ENCODE data around the gene CAPN7.
A peak's percentile ranks its signal among the peaks of the same experiment; 100 is the strongest.

Gene CAPN7

GRCh38 chr3:15246186-15246585, 40.1 kb downstream of the CAPN7 start:
- no peak for DNase-seq (ENCODE audit: low read depth in 3 of 3)

DNA sequence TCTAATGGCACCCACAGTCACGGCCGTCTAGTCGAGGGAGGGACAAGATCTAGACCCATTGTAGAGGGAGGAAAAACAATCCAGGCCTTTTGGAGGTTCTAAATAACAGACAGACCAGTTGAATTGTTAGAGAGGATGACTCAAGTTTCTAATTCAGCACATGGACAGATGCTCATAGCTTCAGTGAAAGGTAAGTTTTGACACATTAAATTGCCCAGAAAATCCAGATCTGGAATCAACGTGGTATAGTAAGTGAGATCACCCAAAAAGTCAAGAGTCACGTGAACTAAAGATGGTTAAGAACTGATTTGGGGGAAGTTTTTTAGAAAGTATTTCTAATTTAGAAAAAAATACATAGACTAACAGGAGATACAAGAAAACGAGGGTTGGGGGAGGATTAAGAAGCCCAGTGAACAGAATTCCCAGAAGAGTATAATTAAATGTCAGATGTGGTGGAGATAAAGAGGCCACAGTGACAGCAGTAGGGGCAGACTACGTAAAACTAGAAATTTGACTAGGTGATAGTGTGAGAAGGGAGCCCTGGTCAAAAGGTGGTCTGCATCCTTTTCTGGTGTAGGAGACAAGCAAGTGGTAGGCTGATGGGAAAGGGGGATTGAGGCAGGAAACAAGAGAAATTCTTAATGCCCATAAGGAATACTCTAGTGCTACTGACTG, 47.1 kb downstream of the CAPN7 start:
- no peak for DNase-seq (ENCODE audit: low read depth in 3 of 3)

GRCh38 chr3:15255215-15255614, 49.2 kb downstream of the CAPN7 start:
- no peak for DNase-seq (ENCODE audit: low read depth in 3 of 3)

DNA sequence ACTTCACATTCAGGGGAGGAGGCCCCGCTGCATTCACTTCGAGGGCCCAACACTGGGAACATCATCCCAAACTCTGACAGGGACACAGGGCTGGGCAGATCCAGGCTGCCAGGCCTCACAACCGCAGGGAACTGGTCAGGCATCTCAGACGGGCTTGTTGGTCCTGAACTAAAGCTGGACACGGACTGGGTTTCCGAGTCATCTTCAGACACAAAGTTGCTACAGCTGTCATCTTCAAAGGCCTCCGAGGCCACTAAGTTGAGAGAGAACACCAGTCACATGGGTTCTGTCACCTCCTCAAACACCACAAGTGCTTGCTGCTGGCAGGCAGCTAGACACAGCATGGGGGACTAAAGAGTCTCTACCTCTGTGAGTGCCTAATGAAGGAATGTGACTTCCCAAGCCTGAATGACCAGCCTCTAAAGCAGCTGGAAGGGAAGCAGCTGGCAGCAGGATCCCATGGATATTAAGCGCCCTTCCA, 50.9 kb downstream of the CAPN7 start:
- no peak for DNase-seq (ENCODE audit: low read depth in 3 of 3)

DNA sequence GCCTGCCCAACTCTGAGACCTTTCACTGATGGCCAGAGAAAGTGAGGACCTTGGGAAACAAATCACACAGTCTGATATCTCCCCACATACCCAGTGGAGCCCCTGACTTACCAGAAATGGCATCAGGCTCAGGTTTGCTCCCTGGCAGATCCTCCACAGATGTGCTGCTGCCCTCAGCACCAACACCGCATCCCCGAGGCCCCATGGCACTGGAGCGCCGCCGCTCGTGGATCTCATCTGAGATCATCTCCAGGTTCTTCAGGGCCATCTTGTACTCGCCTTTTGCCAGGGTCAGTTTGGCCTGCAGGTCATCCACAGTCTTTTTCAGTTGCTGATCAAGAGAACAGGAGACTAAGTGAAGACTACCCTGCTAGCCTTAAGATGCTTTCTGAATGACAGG, 52.7 kb downstream of the CAPN7 start:
- DNase-seq (ENCODE audit: low read depth in 3 of 3): no peak

- no peak for DNase-seq (ENCODE audit: low read depth in 3 of 3)
These were observed 54.5 kb downstream of the CAPN7 start for GRCh38 chr3:15260531-15260930.

DNA sequence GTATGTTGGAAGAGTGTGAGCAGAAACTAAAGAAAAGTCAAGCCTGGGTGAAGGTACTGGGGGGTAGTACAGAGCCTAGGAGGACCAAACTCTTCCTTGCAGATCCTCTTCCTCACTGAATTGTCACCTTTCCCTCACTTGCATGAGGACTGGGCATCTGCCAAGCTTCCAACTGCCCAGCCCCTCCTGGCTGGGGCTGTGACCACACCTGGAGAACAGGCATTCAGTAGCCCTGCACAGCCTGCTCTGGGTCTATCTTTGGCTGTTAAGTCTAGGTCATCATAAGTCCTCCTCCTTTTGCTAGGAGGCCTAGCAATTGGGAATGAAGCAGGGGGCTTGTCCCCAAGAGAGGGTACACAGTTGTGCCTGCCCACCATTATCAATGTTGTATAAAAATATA, 55.2 kb downstream of the CAPN7 start:
- no peak for DNase-seq (ENCODE audit: low read depth in 3 of 3)

GRCh38 chr3:15262021-15262420, 56.0 kb downstream of the CAPN7 start:
- DNase-seq (ENCODE audit: low read depth in 3 of 3): no peak

- DNase-seq (ENCODE audit: low read depth in 3 of 3): no peak
These were observed 57.1 kb downstream of the CAPN7 start for GRCh38 chr3:15263120-15263519.

GRCh38 chr3:15263926-15264325, 57.9 kb downstream of the CAPN7 start:
- DNase-seq (ENCODE audit: low read depth in 3 of 3): no peak

DNA sequence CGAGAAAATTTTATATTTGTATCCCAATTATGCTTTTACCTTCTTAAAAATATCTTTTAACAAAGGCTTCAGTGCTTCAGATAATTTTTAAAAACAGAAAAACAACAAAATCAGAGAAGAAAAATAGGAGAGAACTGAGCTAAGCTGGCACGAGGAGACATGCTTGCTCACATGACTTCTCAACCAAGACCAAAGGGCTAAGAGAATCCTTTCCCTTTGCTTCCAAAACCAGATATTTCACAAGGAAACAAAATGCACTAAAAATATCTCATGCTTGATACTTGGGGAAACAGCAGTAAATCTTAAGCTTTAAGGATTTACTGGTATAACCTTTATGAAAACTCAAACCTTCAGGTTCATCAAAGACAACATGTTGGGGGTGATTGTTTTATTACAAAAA, 58.4 kb downstream of the CAPN7 start:
- DNase-seq (ENCODE audit: low read depth in 3 of 3): no peak

DNA sequence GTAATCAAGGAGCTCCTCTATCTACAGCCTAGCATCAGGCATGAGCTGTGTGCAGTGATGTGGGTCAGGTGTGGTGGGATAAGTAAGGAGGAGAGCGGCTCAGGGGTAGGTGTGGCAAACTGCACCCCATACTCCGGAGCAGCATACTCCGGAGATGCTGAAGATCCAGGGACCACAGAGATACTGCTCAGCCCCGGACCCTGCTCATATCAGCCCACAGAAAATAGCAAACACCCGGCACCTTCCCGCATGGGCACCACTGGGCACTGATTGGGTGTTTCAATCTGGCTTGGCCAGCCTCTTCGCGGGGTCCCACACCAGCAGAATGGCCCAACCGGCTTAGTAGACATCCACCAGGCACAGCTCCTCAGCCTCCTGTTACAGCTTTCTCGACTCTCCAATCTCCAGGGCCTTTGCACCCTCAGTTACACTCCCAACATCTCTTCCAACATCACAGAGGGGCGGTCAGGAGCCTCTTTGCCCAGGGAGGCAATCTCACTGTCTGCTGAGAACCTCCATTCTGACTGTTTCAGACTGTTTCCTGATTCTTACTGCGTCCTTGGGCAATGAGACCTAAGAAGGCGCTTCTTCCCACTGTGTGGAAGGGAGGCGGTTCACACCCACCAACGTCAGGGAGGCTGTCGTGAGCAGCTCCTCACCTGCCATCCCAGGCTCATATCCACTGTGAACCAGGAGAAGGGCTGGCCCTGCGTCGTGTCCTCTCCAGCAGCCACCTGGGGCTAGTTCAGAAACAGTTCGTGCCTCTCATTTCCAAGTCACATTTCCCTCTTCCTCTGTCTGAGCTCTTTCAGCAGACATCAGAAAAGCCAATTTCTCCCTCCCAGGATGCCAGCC, 59.8 kb downstream of the CAPN7 start:
- no peak for DNase-seq (ENCODE audit: low read depth in 3 of 3)

DNA sequence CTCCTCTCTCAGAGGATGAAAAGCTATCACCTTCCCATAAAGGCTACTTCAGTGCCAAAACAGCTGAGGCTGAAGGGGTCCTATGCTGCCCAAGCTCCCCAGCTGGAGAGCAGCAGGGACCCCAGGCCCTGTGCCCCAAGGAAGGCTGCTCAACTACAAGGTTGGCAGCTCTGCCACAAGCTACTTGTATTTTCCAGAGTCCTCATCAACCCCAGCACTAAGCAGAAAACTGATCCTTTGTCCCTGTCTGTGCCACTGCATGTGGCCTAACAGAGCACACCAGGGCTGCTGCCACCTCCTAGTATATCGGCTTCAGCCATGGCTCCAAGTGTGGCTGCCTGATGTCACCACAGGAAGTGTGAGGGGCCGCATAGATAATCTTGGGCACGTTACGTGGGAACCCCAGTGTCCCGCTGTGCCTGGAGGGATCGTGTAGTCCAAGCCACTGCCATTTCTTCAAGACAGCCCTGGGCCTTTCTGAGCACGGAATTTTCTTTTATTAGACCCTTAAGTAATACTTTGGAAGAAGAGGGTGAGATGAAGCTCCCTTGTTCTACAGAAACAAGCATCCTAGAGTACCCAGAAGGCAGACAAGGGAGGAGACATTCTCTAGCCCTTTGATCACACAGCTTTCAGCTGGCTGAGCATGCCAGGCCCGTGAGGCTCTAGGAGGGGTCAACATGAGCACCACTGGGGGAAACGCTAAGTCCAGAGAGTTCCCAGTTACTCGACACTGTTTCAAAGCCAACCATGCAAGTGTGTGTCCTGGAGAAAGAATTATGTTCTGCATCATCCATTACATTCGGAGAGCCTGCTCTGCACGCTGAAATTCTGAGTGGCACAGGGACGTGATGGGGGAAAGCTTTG, 60.7 kb downstream of the CAPN7 start:
- no peak for DNase-seq (ENCODE audit: low read depth in 3 of 3)

- no peak for DNase-seq (ENCODE audit: low read depth in 3 of 3)
These were observed 61.5 kb downstream of the CAPN7 start for GRCh38 chr3:15267502-15267901.

GRCh38 chr3:15268033-15268631, 62.1 kb downstream of the CAPN7 start:
- peak; percentile 69 to 83 (median 80) for DNase-seq (ENCODE audit: low read depth in 3 of 3)

GRCh38 chr3:15269091-15269989, 63.3 kb downstream of the CAPN7 start:
- peak; percentile 77 to 87 (median 77) for DNase-seq (ENCODE audit: low read depth in 3 of 3)

- DNase-seq (ENCODE audit: low read depth in 3 of 3): no peak
These were observed 65.0 kb downstream of the CAPN7 start for GRCh38 chr3:15271030-15271429.

DNA sequence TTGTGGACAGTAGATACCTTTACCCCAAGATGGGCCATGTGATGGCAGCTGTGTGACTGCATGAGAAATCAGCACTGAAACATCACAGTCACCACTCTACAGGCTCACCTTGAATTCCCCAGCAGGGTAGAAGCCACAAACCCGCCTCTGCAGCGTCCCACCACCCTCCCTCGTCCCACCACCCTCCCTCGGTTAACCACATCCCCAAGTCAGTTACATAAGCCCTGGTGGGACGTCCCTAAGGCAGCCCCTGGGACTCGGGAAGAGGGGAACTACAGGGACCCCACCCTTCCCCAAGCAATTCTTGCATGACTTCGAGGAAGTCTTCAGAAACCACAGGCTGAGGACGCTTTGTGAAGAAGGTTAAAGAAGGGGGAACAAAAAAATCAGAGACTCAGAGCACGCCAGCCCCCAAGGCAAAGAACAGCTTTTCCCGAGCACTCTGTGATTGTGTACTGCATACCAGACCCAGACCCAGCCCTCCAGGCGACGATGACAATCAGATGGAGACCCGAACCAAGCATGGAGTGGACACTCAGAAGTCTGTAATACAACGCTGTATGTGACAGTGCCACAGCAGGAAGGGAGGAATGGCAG, 65.8 kb downstream of the CAPN7 start:
- peak; percentile 48 to 69 (median 63) for DNase-seq (ENCODE audit: low read depth in 3 of 3)

- DNase-seq (ENCODE audit: low read depth in 3 of 3): no peak
These were observed 66.6 kb downstream of the CAPN7 start for GRCh38 chr3:15272426-15273196.

Measured in stimulated activated CD4-positive, alpha-beta T cell treated with anti-CD3 and anti-CD28 coated beads, TNF-alpha, amount 100 ng/mL, for 24 hours (primary cell).